ENCODE measurements around the gene DEDD. TPM values are rescaled to one million over a fixed set of nuclear protein-coding genes. Genes with fewer than 3 reads are reported as not detected.

The DEDD gene
- total RNA-seq, 1 donor from 2014 or later, result 40.9 TPM

DNA sequence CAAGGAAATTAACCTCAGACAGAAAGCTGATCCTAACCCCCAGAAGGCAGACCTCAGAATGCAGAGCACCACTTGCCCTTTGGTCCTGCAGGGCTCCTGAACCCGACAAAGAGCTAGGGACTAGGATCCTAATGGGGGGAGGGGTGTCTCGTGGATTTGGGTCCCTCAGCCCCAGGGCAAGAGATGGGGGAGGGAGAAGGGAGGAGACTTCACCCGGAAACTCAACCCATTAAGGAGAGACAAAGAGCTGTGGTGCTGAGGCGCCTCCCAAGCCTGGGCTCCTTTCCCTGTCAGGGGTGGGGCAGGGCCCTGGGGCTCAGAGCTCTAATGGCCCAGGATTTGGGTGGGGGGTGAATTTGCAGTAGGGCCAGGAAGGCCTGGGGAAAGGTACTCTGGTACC lies 46.0 kb downstream of the DEDD start:
- H3K9me3 ChIP-seq (ENCODE audit: insufficient read depth, low read depth, low read length), result no peaks in the 10 kb centered on the region
- H3K79me2 ChIP-seq (ENCODE audit: insufficient read depth, low read length), result no peaks in the 10 kb centered on the region
- DNase-seq (ENCODE audit: low read depth) (no peak), FAIRE-seq (no peak)
- Mint-ChIP-seq H3K27me3 (ENCODE audit: low read depth, unreplicated experiment) (no peaks in the 10 kb centered on the region), H3K9me3 (ENCODE audit: unreplicated experiment) (peaks cover 3% of the 10 kb centered on the region), H3K36me3 (ENCODE audit: low read depth, unreplicated experiment) (no peaks in the 10 kb centered on the region), H3K27ac (ENCODE audit: unreplicated experiment) (no peak overlapping the region), H3K4me1 (ENCODE audit: low read depth, unreplicated experiment) (peaks cover 57% of the 10 kb centered on the region), H3K4me3 (ENCODE audit: unreplicated experiment) (no peak overlapping the region)
- no peaks in the 10 kb centered on the region for H3K36me3 ChIP-seq (ENCODE audit: insufficient read depth, low read length)
- no peak overlapping the region for H3K27ac ChIP-seq (ENCODE audit: low read depth, low read length)
- no peak overlapping the region for H2AFZ ChIP-seq (ENCODE audit: low read depth, low read length)
- H3K4me1 ChIP-seq (ENCODE audit: insufficient read depth, low read length), result peaks cover 29% of the 10 kb centered on the region
- H3K4me3 ChIP-seq (ENCODE audit: insufficient read depth, low read depth, low read length), result no peak overlapping the region
- no peak overlapping the region for H3K4me2 ChIP-seq (ENCODE audit: low read length)
- TF ChIP-seq EZH2 (IDR thresholded peaks at IDR 0.05; ENCODE audit: insufficient read depth, low read length), result no peak
- TF ChIP-seq, protein P1, sequence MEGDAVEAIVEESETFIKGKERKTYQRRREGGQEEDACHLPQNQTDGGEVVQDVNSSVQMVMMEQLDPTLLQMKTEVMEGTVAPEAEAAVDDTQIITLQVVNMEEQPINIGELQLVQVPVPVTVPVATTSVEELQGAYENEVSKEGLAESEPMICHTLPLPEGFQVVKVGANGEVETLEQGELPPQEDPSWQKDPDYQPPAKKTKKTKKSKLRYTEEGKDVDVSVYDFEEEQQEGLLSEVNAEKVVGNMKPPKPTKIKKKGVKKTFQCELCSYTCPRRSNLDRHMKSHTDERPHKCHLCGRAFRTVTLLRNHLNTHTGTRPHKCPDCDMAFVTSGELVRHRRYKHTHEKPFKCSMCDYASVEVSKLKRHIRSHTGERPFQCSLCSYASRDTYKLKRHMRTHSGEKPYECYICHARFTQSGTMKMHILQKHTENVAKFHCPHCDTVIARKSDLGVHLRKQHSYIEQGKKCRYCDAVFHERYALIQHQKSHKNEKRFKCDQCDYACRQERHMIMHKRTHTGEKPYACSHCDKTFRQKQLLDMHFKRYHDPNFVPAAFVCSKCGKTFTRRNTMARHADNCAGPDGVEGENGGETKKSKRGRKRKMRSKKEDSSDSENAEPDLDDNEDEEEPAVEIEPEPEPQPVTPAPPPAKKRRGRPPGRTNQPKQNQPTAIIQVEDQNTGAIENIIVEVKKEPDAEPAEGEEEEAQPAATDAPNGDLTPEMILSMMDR (IDR thresholded peaks at IDR 0.05; ENCODE audit: insufficient read depth, low read depth, low read length), result no peak
- no peaks in the 10 kb centered on the region for H4K20me1 ChIP-seq (ENCODE audit: insufficient read depth, low read length)
- H3K27me3 ChIP-seq (ENCODE audit: insufficient read depth, low read length), result no peaks in the 10 kb centered on the region
- H3K9ac ChIP-seq (ENCODE audit: low read length), result no peak overlapping the region

GRCh38 chr1:161085165-161085564 lies 47.3 kb downstream of the DEDD start:
- H3K9ac ChIP-seq (ENCODE audit: low read length), result no peak overlapping the region
- peak overlapping the region; percentile 89 for H3K27ac Mint-ChIP-seq (ENCODE audit: unreplicated experiment)

GRCh38 chr1:161084597-161084988 lies 47.9 kb downstream of the DEDD start:
- FAIRE-seq (no peak), DNase-seq (ENCODE audit: low read depth) (no peak)
- peaks cover 71% of the 10 kb centered on the region for H3K4me1 Mint-ChIP-seq (ENCODE audit: low read depth, unreplicated experiment)
- Histone ChIP-seq H3K4me3 (ENCODE audit: insufficient read depth, low read depth, low read length) (no peak overlapping the region), H3K79me2 (ENCODE audit: insufficient read depth, low read length) (no peaks in the 10 kb centered on the region), H3K4me2 (ENCODE audit: low read length) (peak overlapping the region; percentile 36), H2AFZ (ENCODE audit: low read depth, low read length) (no peak overlapping the region), H3K27ac (ENCODE audit: low read depth, low read length) (peak overlapping the region; percentile 10), H3K36me3 (ENCODE audit: insufficient read depth, low read length) (no peaks in the 10 kb centered on the region), H4K20me1 (ENCODE audit: insufficient read depth, low read length) (no peaks in the 10 kb centered on the region), H3K27me3 (ENCODE audit: insufficient read depth, low read length) (no peaks in the 10 kb centered on the region), H3K9me3 (ENCODE audit: insufficient read depth, low read depth, low read length) (no peaks in the 10 kb centered on the region), H3K9ac (ENCODE audit: low read length) (no peak overlapping the region), H3K4me1 (ENCODE audit: insufficient read depth, low read length) (peaks cover 35% of the 10 kb centered on the region)
- H3K27ac Mint-ChIP-seq (ENCODE audit: unreplicated experiment), result peak overlapping the region; percentile 89
- peaks cover 3% of the 10 kb centered on the region for H3K9me3 Mint-ChIP-seq (ENCODE audit: unreplicated experiment)
- no peak overlapping the region for H3K4me3 Mint-ChIP-seq (ENCODE audit: unreplicated experiment)
- H3K36me3 Mint-ChIP-seq (ENCODE audit: low read depth, unreplicated experiment), result no peaks in the 10 kb centered on the region
- no peaks in the 10 kb centered on the region for H3K27me3 Mint-ChIP-seq (ENCODE audit: low read depth, unreplicated experiment)
- TF ChIP-seq EZH2 (IDR thresholded peaks at IDR 0.05; ENCODE audit: insufficient read depth, low read length), result no peak
- TF ChIP-seq, protein P1 (IDR thresholded peaks at IDR 0.05; ENCODE audit: insufficient read depth, low read depth, low read length), result no peak

More at GRCh38 chr1:161085165-161085564, 47.3 kb downstream of the DEDD start:
- Histone ChIP-seq H3K27me3 (ENCODE audit: insufficient read depth, low read length) (no peaks in the 10 kb centered on the region), H3K4me1 (ENCODE audit: insufficient read depth, low read length) (peaks cover 35% of the 10 kb centered on the region), H3K36me3 (ENCODE audit: insufficient read depth, low read length) (no peaks in the 10 kb centered on the region), H3K79me2 (ENCODE audit: insufficient read depth, low read length) (no peaks in the 10 kb centered on the region), H3K4me2 (ENCODE audit: low read length) (peak overlapping the region; percentile 36), H3K27ac (ENCODE audit: low read depth, low read length) (peak overlapping the region; percentile 10), H3K9me3 (ENCODE audit: insufficient read depth, low read depth, low read length) (no peaks in the 10 kb centered on the region), H2AFZ (ENCODE audit: low read depth, low read length) (peak overlapping the region; percentile 56), H4K20me1 (ENCODE audit: insufficient read depth, low read length) (no peaks in the 10 kb centered on the region), H3K4me3 (ENCODE audit: insufficient read depth, low read depth, low read length) (no peak overlapping the region)
- no peak for DNase-seq (ENCODE audit: low read depth)
- H3K27me3 Mint-ChIP-seq (ENCODE audit: low read depth, unreplicated experiment), result no peaks in the 10 kb centered on the region
- H3K4me1 Mint-ChIP-seq (ENCODE audit: low read depth, unreplicated experiment), result peaks cover 69% of the 10 kb centered on the region
- H3K36me3 Mint-ChIP-seq (ENCODE audit: low read depth, unreplicated experiment), result no peaks in the 10 kb centered on the region
- no peak for FAIRE-seq
- TF ChIP-seq, protein P1 (IDR thresholded peaks at IDR 0.05; ENCODE audit: insufficient read depth, low read depth, low read length), result no peak
- TF ChIP-seq EZH2 (IDR thresholded peaks at IDR 0.05; ENCODE audit: insufficient read depth, low read length), result no peak
- peaks cover 3% of the 10 kb centered on the region for H3K9me3 Mint-ChIP-seq (ENCODE audit: unreplicated experiment)
- peak overlapping the region; percentile 50 for H3K4me3 Mint-ChIP-seq (ENCODE audit: unreplicated experiment)
